Measurements from ENCODE around the gene WNK1.

- no peak for TF ChIP-seq CTCF (IDR thresholded peaks at IDR 0.05 in 4 of 5, conservative IDR thresholded peaks at IDR 0.05 in 1 of 5)
- TF ChIP-seq POLR2A (IDR thresholded peaks at IDR 0.05): no peak
Observed at GRCh38 chr12:951176-951575, 198.8 kb downstream of the WNK1 start.

Data from gastrocnemius medialis (tissue), 4 donors.